Neural progenitor cell (in vitro differentiated cells): ENCODE results near the gene ODC1. TPM values are rescaled to one million over a fixed set of nuclear protein-coding genes. Genes with fewer than 3 reads are reported as not detected.

Experiments used
- DNase-seq: peaks from one replicate; pipeline ENCODE4 v3.0.0-alpha.2; 2016; ENCODE audit warnings: low spot score
- H2AFZ ChIP-seq: fragments of 200-600 bp; sonication (generic); replicated peaks from 2 replicates; pipeline ENCODE4 v1.6.1; 2016; ENCODE audit warnings: antibody characterized with exemption
- H3F3A ChIP-seq: fragments of 200-600 bp; sonication (generic); 2 replicates; pipeline ENCODE4 v1.6.1; 2016; ENCODE audit warnings: antibody characterized with exemption, low read depth
- H3K27ac ChIP-seq: fragments of 200-600 bp; sonication (generic); 2 replicates; pipeline ENCODE4 v1.5.1; 2016; ENCODE audit warnings: mild to moderate bottlenecking
- H3K27me3 ChIP-seq: fragments of 200-600 bp; sonication (generic); 2 replicates; pipeline ENCODE4 v1.6.1; 2016; ENCODE audit warnings: mild to moderate bottlenecking, moderate library complexity
- H3K36me3 ChIP-seq: fragments of 200-600 bp; sonication (generic); 2 replicates; pipeline ENCODE4 v1.5.1; 2016
- H3K4me1 ChIP-seq: fragments of 200-600 bp; sonication (generic); 2 replicates; pipeline ENCODE4 v1.6.1; 2016; ENCODE audit warnings: mixed run types
- H3K4me2 ChIP-seq: fragments of 200-600 bp; sonication (generic); 2 replicates; pipeline ENCODE4 v1.6.1; 2016
- H3K4me3 ChIP-seq: fragments of 200-600 bp; sonication (generic); 2 replicates; pipeline ENCODE4 v1.5.1; 2016
- H3K79me2 ChIP-seq: fragments of 200-600 bp; sonication (generic); 2 replicates; pipeline ENCODE4 v1.6.1; 2016; ENCODE audit warnings: low read depth
- H3K9ac ChIP-seq: fragments of 200-600 bp; sonication (generic); 2 replicates; pipeline ENCODE4 v1.6.1; 2016
- H3K9me3 ChIP-seq: fragments of 200-600 bp; sonication (generic); 2 replicates; pipeline ENCODE4 v1.5.1; 2016; ENCODE audit warnings: low read depth
- H4K20me1 ChIP-seq: fragments of 200-600 bp; sonication (generic); 2 replicates; pipeline ENCODE4 v1.6.1; 2016; ENCODE audit warnings: low read depth
- H3K27ac Mint-ChIP-seq: 3 replicates; pipeline ENCODE4 v1.8.0; 2021; ENCODE audit warnings: mixed read lengths
- H3K27me3 Mint-ChIP-seq: 2 replicates; pipeline ENCODE4 v1.8.0; 2022; ENCODE audit warnings: low read depth, mild to moderate bottlenecking, inconsistent platforms, moderate library complexity, mixed read lengths; ENCODE audit not compliant: insufficient read depth
- H3K36me3 Mint-ChIP-seq: 3 replicates; pipeline ENCODE4 v1.8.0; 2021; ENCODE audit warnings: mixed read lengths
- H3K4me1 Mint-ChIP-seq: 3 replicates; pipeline ENCODE4 v1.8.0; 2021; ENCODE audit warnings: mixed read lengths
- H3K4me3 Mint-ChIP-seq: 3 replicates; pipeline ENCODE4 v1.8.0; 2021; ENCODE audit warnings: mild to moderate bottlenecking, moderate library complexity, mixed read lengths
- H3K9me3 Mint-ChIP-seq: 3 replicates; pipeline ENCODE4 v1.8.0; 2020; ENCODE audit warnings: mixed read lengths
- CTCF ChIP-seq: fragments of 200-600 bp; sonication (generic); IDR thresholded peaks from 2 replicates; pipeline ENCODE4 v1.5.1; 2017; ENCODE audit warnings: antibody characterized with exemption, mild to moderate bottlenecking
- EZH2 ChIP-seq: fragments of 200-600 bp; sonication (generic); IDR thresholded peaks from 2 replicates; pipeline ENCODE4 v1.6.1; 2017; ENCODE audit warnings: antibody characterized with exemption, mild to moderate bottlenecking, moderate library complexity
- EZH2phosphoT487 ChIP-seq: fragments of 200-600 bp; sonication (generic); IDR thresholded peaks from 2 replicates; pipeline ENCODE4 v1.6.1; 2017; ENCODE audit warnings: antibody characterized with exemption
- total RNA-seq: library from RNA; depleted of rRNA; stranded (reverse); fragments of >200 nt; gene quantifications from 2 replicates; pipeline ENCODE4 v1.2.3, GENCODE V29; 2015; ENCODE audit warnings: low replicate concordance

ODC1 gene
- total RNA-seq, 1 donor from 2014 or later = 437 TPM

GRCh38 chr2:10422251-10422650 lies 25.9 kb downstream of the ODC1 start:
- H4K20me1 ChIP-seq = no peaks in the 10 kb centered on the region
- Mint-ChIP-seq H3K36me3 (no peaks in the 10 kb centered on the region), H3K4me1 (peaks cover 28% of the 10 kb centered on the region), H3K9me3 (no peaks in the 10 kb centered on the region), H3K27me3 (peaks cover 8% of the 10 kb centered on the region), H3K4me3 (no peak overlapping the region), H3K27ac (no peak overlapping the region)
- no peaks in the 10 kb centered on the region for H3K79me2 ChIP-seq
- H3K4me2 ChIP-seq = no peak overlapping the region
- H3K27ac ChIP-seq = no peak overlapping the region
- no peak overlapping the region for H3K4me3 ChIP-seq
- DNase-seq = no peak
- no peaks in the 10 kb centered on the region for H3K36me3 ChIP-seq
- no peak overlapping the region for H3K9ac ChIP-seq
- peaks cover 13% of the 10 kb centered on the region for H3K4me1 ChIP-seq
- H3F3A ChIP-seq = no peaks in the 10 kb centered on the region
- TF ChIP-seq EZH2 (no peak), CTCF (no peak), EZH2phosphoT487 (no peak)
- no peaks in the 10 kb centered on the region for H3K27me3 ChIP-seq
- no peaks in the 10 kb centered on the region for H3K9me3 ChIP-seq
- H2AFZ ChIP-seq = no peak overlapping the region

GRCh38 chr2:10419553-10420257 lies 28.4 kb downstream of the ODC1 start:
- Histone ChIP-seq H3K4me1 (no peaks in the 10 kb centered on the region), H4K20me1 (no peaks in the 10 kb centered on the region), H3K27ac (no peak overlapping the region), H3K27me3 (no peaks in the 10 kb centered on the region), H3K9me3 (no peaks in the 10 kb centered on the region), H3K9ac (no peak overlapping the region), H3K4me3 (no peak overlapping the region), H3F3A (no peaks in the 10 kb centered on the region), H3K4me2 (no peak overlapping the region), H3K79me2 (no peaks in the 10 kb centered on the region), H2AFZ (no peak overlapping the region), H3K36me3 (no peaks in the 10 kb centered on the region)
- H3K4me1 Mint-ChIP-seq = peaks cover 10% of the 10 kb centered on the region
- peaks cover 7% of the 10 kb centered on the region for H3K27me3 Mint-ChIP-seq
- no peak for DNase-seq
- H3K36me3 Mint-ChIP-seq = no peaks in the 10 kb centered on the region
- no peak overlapping the region for H3K4me3 Mint-ChIP-seq
- TF ChIP-seq CTCF (no peak), EZH2 (no peak), EZH2phosphoT487 (no peak)
- H3K27ac Mint-ChIP-seq = peak overlapping the region; percentile 62
- no peaks in the 10 kb centered on the region for H3K9me3 Mint-ChIP-seq

- H3K27me3 ChIP-seq = no peaks in the 10 kb centered on the region
- H3F3A ChIP-seq = no peaks in the 10 kb centered on the region
- no peak overlapping the region for H3K4me3 Mint-ChIP-seq
- no peak overlapping the region for H2AFZ ChIP-seq
- H3K9me3 ChIP-seq = no peaks in the 10 kb centered on the region
- no peak overlapping the region for H3K9ac ChIP-seq
- H3K9me3 Mint-ChIP-seq = no peaks in the 10 kb centered on the region
- no peaks in the 10 kb centered on the region for H3K36me3 ChIP-seq
- no peak overlapping the region for H3K27ac Mint-ChIP-seq
- H3K4me3 ChIP-seq = no peak overlapping the region
- no peak overlapping the region for H3K27ac ChIP-seq
- no peak overlapping the region for H3K4me2 ChIP-seq
- no peaks in the 10 kb centered on the region for H3K36me3 Mint-ChIP-seq
- TF ChIP-seq EZH2 (no peak), EZH2phosphoT487 (no peak), CTCF (no peak)
- H3K4me1 ChIP-seq = no peaks in the 10 kb centered on the region
- peaks cover 4% of the 10 kb centered on the region for H3K4me1 Mint-ChIP-seq
- H4K20me1 ChIP-seq = no peaks in the 10 kb centered on the region
- H3K27me3 Mint-ChIP-seq = peaks cover 5% of the 10 kb centered on the region
- H3K79me2 ChIP-seq = no peaks in the 10 kb centered on the region
- DNase-seq = no peak
These were observed 30.4 kb downstream of the ODC1 start for GRCh38 chr2:10417551-10418335.
